ENCODE measurements around the gene GRN.
"Not testable (repeated sequence)": the region's sequence is repeated elsewhere in the genome, so short reads cannot be mapped to it uniquely, and the experiment has no call there.

Gene GRN

GRCh38 chr17:44382917-44383316 lies 37.8 kb downstream of the GRN start:
- no peak for DNase-seq (ENCODE audit: low read depth, low spot score)

GRCh38 chr17:44383363-44383762 lies 38.3 kb downstream of the GRN start:
- no peak for DNase-seq (ENCODE audit: low read depth, low spot score)

- no peak for DNase-seq (ENCODE audit: low read depth, low spot score)
Measured at GRCh38 chr17:44383861-44384260, 38.8 kb downstream of the GRN start.

- DNase-seq (ENCODE audit: low read depth, low spot score): no peak
Measured at GRCh38 chr17:44384281-44384822, 39.2 kb downstream of the GRN start.

GRCh38 chr17:44384823-44385286 lies 39.8 kb downstream of the GRN start:
- DNase-seq (ENCODE audit: low read depth, low spot score): no peak

- peak; percentile 68 for DNase-seq (ENCODE audit: low read depth, low spot score)
Measured at GRCh38 chr17:44385287-44386181, 40.4 kb downstream of the GRN start.

GRCh38 chr17:44386182-44386525 lies 41.1 kb downstream of the GRN start:
- DNase-seq (ENCODE audit: low read depth, low spot score): no peak

- no peak for DNase-seq (ENCODE audit: low read depth, low spot score)
Measured at GRCh38 chr17:44387804-44388203, 42.7 kb downstream of the GRN start.

- DNase-seq (ENCODE audit: low read depth, low spot score): no peak
Measured at GRCh38 chr17:44389281-44389680, 44.2 kb downstream of the GRN start, which contains the start of gene ITGA2B. ITGA2B (minus strand) TSS chr17:44389649; CDS start chr17:44389473, 176 bp downstream.

GRCh38 chr17:44389723-44390202 lies 44.7 kb downstream of the GRN start:
- DNase-seq (ENCODE audit: low read depth, low spot score): no peak

- no peak for DNase-seq (ENCODE audit: low read depth, low spot score)
Measured at GRCh38 chr17:44390250-44390870, 45.3 kb downstream of the GRN start.

GRCh38 chr17:44394112-44394511 lies 49.0 kb downstream of the GRN start:
- not testable (repeated sequence) for DNase-seq (ENCODE audit: low read depth, low spot score)

GRCh38 chr17:44394833-44395232 lies 49.7 kb downstream of the GRN start:
- DNase-seq (ENCODE audit: low read depth, low spot score): no peak

GRCh38 chr17:44396946-44397345 lies 51.8 kb downstream of the GRN start:
- DNase-seq (ENCODE audit: low read depth, low spot score): no peak

- no peak for DNase-seq (ENCODE audit: low read depth, low spot score)
Measured at GRCh38 chr17:44397479-44398440, 52.7 kb downstream of the GRN start.

- no peak for DNase-seq (ENCODE audit: low read depth, low spot score)
Measured at GRCh38 chr17:44398692-44399691, 53.9 kb downstream of the GRN start.

GRCh38 chr17:44400226-44400847 lies 55.2 kb downstream of the GRN start:
- DNase-seq (ENCODE audit: low read depth, low spot score): no peak

Data from activated naive CD8-positive, alpha-beta T cell treated with anti-CD3 and anti-CD28 coated beads, Interleukin-2, amount 50 U/mL, for 16 hours (primary cell).